DMS 273 treated with DMSO at 0.1 percent for 48 hours (cell line): ENCODE results near the gene RASAL1.

Experiments
- DNase-seq: peaks from one replicate; lab custom pipeline; 2025; lab: John Stamatoyannopoulos, UW

Gene RASAL1

DNA sequence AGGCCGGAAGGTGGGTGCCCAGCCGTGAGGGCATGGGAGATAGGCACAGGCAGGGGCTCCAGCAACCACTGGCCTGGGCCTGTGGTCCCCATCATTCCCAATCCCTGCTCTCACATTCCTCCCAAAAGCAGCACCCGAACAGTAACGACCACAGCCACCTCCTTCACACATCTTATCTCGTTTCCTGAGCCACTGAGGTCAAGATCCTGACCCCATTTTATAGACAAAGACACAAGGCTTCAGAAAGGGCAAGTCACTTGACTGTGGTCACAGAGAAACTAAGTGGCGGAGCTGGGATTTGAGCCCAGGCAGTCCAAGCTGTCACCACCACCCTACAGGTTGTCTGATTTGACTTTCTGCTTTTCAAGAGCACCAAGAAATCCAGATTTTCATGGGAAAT is 40.2 kb downstream of the RASAL1 start:
- no peak for DNase-seq

DNA sequence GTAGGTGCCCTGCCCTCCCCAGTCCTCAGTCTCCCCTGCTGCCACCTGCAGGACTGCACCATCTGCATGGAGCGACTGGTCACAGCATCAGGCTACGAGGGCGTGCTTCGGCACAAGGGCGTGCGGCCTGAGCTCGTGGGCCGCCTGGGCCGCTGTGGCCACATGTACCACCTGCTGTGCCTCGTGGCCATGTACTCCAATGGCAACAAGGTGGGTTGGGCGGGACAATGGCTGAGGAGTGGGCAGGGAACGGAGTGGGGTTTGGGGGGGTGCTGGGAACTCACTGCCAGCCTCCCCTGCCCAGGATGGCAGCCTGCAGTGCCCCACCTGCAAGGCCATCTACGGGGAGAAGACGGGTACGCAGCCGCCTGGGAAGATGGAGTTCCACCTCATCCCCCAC is 40.8 kb downstream of the RASAL1 start:
- no peak for DNase-seq

DNA sequence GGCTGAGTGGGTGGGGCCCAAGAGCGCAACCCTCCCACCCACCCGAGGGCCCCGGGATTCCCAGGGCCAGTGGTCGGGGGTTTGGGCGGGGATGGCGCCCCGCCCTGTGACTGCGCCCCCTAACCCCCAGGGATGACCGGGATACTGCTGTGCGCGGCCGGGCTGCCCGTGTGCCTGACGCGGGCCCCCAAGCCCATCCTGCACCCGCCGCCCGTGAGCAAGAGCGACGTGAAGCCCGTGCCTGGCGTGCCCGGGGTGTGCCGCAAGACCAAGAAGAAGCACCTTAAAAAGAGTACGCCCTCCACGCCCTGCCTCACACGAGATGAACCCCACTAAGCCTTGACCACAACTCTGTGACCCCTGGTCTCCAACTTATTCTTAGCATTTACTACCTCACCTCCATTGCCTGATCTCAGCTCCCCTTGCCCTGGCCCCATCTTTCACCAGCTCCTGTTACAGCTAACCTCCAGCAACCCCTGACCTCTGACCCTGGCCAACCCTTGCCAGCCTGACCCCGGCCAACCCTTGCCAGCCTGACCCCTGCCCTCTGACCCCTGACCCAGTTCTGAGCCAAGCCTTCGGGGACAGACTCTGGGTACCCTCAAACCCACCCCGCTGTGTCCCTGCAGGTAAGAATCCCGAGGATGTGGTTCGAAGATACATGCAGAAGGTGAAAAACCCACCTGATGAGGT is 42.0 kb downstream of the RASAL1 start:
- no peak for DNase-seq

DNA sequence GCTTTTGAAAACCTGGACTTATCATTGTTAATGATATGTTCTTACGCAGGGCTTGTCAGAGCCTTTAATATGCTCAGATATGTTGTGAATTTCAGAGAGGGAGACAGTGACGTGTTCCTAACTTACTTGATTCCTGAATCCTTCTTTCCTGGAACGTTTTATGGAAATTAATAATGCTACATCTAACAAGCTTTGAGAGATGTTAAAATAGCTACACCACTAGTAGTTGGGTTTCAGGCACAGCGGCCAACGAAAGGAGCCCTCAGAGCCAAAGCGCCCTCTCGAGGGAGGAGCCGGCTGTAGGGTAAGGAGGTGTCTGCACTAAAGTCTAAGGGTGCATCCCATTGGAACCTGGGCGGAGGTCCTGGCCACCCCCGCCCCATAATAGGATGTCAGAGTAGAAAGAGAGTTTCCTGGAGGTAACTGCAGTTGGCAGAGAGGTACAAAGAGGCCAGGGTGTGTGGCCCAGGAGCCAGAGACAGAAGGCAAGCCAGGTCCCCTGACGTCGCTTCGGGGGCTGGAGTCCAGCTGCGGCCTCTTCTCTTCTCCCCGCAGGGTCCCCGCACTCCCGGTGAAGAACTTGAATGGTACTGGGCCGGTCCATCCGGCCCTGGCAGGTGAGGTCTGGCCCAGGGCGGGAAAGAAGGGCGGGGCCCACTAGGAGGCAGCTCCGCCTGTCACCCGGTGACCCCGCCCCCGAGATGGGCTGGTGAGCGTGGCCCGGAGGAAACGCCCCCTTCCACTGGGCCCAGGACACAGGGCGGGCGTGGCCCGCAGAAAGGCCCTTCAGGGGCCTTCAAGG is 42.8 kb downstream of the RASAL1 start:
- no peak for DNase-seq

DNA sequence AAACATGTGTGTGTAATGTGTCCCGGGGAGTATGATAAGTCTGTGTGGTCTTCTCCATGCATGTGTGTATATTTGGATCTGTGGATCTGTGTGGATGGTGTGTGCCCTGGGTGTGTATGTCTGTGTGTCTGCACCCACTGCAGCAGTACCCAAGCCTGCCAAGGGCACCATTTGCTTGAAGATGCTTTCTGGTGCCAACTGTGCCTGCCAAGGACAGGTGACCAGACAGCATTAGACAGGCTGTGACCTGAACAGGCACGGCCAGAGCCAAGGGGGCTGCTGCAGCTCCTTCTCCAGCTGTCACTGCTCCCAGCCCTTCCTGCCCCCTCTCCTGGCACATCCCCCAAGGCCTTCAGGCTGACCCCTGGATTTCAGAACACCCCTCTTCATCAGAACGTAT is 44.1 kb downstream of the RASAL1 start:
- DNase-seq: no peak

DNA sequence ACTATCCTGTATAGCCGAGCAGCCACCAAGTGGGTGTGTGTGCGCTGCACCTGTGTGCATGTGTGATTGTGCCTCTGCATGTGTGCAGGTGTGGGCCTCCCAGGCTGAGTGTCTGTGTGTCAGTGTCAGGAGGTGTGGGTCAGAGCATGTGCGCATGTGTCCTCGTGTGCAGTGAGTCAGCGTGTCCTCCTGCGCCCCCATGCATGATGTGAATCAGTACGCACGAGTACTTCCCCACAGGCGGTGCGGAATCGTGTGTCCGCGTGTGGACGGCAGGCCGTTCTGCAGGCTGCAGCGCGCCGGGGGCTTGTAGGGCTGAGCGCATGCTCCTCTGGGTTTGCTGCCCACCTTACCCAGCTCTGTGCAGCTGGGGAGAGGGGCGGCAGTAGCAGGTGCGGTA is 44.8 kb downstream of the RASAL1 start:
- no peak for DNase-seq

DNA sequence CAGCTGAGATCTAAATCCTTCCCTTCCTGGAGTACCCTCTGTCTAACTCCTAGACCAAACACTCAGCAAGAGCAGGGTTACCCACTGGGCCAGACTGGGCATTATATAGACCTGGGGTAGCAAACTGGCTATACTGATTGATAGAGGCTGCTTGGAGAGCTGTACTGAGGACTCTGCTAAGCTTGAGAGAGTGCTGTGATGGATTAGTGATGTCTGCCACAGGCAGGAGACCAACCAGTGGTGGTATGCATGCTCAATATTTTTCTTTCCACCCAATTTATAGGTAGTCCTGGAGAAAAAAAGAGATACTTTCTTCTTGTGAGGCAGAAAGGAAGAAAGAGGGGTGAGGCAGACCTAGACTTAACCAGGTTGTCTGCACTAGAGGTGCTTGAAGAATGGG is 45.7 kb downstream of the RASAL1 start:
- DNase-seq: no peak

DNA sequence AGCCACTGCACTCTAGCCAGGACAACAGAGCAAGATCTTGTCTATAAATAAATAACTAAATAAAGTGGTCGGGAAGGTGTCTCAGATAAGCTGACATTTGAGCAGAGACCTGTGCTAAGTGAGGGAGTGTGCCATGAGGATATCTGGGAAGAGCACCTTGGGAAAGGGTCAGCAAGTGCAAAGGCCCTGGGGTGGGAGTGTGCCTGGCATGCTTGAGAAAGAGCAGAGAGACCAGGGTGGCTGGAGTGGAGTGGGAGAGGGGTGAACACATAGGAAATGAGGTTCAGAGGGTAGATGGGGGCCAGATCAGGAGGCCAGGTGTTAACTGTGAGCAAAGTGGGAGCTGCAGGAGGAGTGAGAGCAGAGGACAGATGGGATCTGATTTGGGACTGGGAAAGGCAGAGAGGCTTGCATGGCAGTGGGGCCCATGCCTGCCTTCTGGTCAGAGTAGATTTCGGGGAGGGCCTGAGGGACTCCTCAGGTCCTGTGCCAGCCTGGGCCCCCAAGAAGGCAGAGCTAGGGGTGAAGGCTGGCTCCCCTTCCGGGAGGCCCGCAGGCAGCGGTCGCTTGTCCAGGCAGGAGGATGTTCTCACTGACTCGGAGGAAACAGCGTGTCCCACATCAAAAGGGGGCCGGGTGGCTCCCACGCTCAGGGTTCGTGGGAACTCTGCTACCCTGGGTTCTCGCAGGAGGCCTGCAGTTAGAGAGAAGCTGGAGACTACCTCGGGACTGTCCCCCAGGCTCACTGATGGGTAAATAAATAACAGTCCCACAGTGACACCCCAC is 46.4 kb downstream of the RASAL1 start:
- no peak for DNase-seq

DNA sequence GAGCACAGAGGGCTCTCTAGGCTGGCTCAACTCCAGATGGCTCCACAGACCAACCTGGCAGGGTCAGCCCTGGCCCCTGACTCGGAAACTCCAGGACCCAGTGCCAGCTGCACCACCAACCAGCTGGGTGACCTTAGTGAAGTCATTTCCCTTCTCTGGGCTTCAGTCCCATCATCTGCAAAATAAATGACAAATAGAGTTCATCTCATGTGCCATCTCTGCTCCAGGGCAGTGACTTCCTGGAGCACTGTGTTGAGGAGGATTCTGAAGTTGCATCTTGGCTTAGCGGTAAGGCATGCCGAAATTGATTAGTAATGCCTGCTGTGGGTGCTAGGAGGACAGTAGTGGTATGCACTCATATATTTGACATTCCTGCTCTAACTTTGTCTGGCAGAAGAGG is 47.5 kb downstream of the RASAL1 start:
- no peak for DNase-seq

DNA sequence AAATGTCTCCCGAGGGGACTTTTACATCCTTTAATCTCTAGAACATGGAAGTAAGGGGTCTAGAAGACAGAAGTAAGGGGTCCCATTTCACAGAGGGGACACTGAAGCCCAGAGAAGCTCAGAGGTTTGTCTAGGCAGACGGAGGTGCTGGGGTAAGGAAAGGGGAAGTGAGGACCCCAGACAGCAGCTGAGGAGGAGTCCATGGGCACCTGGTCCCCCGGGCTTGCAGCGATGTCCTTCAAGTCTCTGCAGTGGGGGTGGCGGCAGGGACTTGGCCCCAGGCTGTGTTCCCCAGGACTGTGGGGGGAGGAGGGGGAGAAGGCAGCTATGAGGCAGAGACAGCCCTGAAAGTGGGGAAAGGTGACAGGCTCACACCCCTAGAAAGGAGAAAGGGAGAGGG is 48.4 kb downstream of the RASAL1 start:
- no peak for DNase-seq

DNA sequence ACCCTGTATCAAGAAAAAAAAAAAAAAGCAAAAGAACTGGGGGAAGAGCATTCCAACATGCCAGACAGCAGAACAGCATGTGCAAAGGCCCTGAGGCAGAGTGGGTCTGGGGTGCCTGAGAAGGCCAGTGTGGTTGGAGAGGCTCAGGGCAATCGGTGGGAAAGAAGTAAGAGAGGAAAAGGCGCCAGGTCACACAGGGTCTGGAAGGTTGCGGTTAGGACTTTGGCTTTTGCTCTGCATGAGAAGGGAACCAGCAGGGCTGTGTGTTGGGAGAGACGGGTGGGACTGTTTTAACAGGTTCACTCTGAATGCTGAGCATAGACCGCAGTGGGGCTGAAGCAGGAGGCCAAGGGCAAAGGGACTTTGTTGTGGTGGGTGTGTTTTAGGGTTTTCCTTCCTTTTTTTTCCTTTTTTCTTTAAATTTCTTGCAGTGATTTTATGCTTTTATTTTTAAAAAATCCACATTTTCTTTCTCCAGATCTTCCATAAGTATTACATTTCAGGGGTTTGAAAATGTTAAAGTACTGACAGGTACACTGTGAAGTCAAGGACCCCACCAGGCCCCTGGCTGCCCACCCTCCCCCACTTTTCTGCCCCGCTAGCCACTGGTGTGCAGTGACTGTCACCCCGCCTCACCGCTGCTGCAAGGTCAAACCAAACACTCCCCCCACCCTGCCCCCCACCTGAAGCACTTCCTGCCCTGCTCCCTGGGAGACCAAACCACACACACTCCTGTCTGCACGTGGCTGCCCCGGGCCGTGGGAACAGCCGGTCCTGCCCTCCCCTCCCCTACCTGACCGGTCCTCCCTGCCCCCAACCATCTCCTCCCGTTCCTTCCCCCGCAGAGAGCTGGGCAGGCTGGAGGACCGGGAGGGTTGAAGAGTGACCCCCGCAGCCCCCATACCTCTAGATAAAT is 49.1 kb downstream of the RASAL1 start:
- DNase-seq: no peak

DNA sequence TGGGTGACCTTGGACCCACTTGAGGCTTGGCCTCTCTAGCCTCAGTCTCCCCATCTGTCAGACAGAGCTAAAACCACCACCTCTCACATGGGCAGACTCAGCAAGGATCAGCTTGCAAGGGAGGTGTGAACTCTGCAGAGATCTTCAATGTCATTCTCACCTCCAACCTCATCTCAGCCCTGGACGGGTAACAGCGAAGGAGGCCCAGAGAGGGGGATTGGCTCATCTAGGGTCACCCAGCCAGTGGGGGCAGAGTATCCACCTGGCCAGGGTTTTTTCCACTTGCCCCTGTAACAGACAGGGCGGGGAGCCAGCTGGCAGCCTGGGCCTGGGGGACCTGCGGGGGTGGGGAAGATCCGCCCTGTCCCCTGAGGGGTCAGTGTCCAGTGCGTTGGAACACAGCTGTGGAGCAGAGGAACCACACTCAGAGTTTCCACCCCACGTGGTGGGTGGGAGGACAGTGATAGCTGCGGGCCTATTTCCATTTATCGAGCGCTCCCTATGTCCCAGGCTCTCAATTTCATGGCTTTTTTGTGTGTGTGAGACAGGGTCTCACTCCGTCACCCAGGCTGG is 51.6 kb downstream of the RASAL1 start:
- no peak for DNase-seq

DNA sequence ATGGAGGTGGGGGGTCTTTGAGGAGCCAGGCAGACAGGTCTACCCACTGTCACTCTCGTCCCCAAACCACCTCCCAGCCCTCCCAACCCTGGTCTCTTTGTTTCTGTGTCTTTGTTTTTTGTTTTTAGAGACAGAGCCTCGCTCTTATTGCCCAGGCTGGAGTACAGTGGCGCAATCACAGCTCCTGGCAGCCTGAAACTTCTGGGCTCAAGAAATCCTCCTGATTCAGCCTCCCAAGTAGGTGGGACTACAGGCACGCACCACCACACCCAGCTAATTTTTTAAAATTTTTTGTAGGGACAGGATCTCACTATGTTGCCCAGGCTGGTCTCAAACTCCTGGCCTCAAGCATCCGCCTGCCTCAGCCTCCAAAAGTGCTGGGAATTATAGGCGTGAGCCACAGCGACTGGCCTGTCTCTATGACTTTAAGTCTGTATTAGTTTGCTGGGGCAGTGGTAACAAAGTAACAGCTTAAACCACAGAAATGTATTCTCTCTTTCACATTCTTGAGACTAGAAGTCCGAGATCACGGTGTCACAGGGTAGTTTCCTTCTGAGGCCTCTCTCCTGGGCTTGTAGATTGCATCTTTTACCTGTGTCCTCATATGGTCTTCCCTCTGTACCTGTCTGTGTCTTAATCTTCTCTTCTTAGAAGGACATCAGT is 52.9 kb downstream of the RASAL1 start:
- no peak for DNase-seq

DNA sequence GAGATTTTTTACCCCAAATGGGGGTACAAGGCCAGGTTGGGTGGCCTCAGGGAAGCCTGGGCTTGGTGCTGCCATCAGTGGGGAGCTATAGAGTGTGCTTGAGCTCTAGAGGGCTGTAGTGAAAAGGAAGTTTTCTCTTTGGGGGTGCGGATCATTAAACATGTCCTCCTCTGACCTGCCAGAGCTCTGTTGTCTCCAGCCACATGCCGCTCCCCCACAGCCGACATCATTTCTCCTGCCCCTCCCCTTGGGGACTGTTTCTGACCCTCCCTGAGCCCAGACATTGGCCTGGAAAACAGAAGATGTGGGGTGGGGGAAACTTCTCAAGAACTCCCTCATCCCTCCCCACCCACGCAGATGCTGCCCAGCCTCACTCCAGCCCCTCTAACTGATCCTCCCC is 53.7 kb downstream of the RASAL1 start:
- no peak for DNase-seq

DNA sequence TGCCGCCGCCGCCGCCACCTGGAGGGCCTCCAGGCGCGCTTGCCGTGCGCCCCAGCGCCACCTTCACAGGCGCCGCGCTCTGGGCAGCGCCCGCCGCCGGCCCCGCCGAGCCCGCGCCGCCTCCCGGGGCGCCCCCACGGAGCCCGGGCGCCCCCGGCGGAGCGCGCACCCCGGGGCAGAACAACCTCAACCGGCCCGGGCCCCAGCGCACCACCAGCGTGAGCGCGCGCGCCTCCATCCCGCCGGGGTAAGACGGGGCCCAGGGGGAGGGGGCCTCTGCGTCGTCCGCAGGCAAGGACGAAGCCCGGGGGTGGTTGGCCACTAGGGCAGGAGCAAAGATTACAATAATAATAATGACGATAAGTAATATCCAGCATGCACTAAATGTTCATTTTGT is 57.7 kb downstream of the RASAL1 start:
- DNase-seq: no peak

DNA sequence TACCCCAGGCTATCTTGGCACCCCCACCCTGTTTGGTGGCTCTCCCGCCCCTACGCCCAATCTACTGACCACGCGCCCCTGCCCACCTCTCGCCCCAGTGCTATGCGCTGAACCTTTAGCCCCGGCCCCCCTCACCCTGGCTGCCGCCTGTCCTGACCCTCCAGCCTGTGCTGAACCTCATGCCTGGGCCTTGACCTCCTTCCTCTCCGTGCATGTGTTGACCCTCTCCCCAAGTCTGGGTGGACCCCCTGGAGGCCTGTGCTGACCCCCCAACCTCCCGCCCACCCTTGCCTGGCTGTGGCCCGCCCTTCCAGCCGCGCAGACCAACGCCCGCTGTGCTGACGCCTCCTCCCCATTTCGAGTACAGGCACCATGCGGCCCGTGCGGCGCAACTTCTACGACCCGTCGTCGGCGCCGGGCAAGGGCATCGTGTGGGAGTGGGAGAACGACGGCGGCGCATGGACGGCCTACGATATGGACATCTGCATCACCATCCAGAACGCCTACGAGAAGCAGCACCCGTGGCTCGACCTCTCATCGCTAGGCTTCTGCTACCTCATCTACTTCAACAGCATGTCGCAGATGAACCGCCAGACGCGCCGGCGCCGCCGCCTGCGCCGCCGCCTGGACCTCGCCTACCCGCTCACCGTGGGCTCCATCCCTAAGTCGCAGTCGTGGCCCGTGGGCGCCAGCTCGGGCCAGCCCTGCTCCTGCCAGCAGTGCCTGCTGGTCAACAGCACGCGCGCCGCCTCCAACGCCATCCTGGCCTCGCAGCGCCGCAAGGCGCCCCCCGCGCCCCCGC is 58.3 kb downstream of the RASAL1 start:
- no peak for DNase-seq

DNA sequence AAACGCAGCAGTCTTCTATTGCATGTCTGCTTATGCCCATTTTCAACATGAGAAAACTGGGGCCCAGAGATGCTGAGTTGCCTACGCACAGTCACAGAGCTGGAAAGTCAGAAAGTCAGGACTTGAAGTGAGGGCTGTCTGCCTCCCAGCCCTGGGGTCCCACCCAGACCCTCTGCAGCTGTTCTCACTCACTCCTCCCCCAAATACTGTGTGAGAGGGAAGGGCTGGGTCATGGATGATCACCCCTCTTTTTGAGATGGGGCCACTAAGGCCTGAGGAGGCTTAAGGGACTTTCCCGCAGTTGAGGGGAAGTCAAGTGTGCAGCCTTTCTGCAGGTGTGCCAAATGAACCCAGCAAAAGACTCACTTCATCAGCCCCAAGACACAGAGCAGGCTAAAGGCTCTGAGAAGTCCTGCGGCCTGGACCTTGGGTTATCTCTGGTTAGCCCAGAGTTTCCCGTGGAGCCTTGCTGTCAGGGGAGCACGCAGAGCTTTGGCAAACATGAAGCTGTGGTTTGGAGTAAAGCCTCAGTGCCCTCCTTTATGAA is 60.4 kb downstream of the RASAL1 start:
- no peak for DNase-seq

DNA sequence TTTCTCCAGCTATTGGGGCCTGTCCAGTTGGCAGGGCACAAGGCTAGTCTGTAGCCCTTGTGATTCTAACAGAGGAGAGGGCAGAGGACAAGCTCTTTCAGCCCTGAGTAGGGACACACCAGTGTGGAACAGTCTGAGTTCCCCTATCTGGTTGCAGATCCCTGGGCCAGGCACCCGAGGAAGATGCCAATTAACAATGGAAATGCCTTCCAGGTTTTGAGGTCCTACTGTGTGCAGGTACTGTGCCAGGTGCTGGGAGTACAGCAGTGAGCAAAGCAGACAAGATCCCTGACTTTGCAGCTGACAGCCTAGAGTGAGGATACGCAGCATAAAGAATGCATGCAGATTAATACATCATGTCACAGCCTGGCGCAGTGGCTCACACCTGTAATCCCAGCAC is 62.0 kb downstream of the RASAL1 start:
- DNase-seq: no peak

DNA sequence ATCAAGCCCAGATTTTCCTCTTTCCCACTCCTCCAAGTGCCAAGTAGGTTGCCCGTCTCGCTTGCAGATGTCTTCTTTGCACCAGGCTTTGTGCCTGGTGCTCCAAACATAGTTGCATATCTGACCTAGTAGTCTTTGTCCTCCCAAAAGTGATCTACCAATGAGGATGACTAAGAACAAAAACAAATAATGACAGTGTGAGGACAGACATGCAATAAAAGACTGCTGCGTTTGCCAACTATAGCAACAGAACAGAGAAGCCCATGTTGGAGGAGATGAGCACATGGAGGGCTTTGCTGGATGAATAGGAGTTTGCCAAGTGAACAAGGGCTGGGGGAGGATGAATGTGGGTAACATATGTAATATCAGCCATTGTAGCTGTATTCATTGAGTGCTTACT is 63.4 kb downstream of the RASAL1 start:
- DNase-seq: no peak
